Cardiac fibroblast (primary cell): ENCODE data around the gene SIGLEC11.
"Not testable (repeated sequence)": the region's sequence is repeated elsewhere in the genome, so short reads cannot be mapped to it uniquely, and the experiment has no call there.

Source experiments
- DNase-seq, 2 donors: peaks; one replicate each; pipeline versions ENCODE4 v3.0.0 to v3.0.0-alpha.2; 2010; ENCODE audit warnings: low read depth in 2 of 2
- H3K4me3 ChIP-seq, 2 donors: replicated peaks in 1 of 2; 1 replicate in 1 of 2; 2 replicates in 1 of 2; pipeline ENCODE4 v1.5.1; 2011; ENCODE audit warnings: low read depth in 2 of 2, low read length in 2 of 2, mild to moderate bottlenecking in 2 of 2, moderate library complexity in 1 of 2
- TF ChIP-seq, protein P1 (sequence below): IDR thresholded peaks from one replicate; pipeline ENCODE4 v1.5.1; 2011; ENCODE audit warnings: low read depth, mild to moderate bottlenecking, low read length, inconsistent platforms

SIGLEC11 gene

DNA sequence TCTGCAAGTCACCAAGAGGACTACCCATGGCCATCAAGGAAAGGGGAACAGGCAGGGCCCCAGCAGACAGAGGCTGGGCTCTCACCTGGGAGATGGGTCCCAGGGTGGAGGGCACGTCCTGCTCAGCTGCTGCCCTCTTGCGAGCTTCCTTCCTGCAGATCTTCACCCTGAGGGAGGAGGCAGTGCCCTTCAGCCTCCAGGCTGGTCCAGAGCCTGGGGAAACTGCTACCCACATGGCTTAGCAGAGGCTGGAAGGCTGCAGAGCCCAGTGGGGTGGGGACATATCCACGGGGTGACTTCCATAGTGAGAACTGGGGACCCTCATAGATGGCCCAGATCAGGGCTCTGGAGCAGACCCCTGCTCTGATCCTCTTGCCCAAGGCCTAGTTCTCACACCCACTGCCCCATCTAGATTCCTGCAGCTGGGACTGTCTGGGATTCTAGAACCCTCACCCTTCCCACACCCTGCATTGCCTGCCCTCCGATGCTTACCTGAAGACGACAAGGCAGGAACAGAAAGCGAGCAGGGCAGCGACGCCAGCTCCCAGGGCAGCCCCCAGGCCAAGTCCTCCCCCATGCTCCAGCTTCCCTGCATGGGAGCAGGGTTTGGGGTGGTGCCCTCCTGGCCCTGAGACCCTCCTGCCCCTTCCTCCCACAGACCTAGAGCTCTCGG, 9.0 kb downstream of the SIGLEC11 start:
- no peak overlapping the region for H3K4me3 ChIP-seq
- DNase-seq: no peak
- TF ChIP-seq, protein P1, sequence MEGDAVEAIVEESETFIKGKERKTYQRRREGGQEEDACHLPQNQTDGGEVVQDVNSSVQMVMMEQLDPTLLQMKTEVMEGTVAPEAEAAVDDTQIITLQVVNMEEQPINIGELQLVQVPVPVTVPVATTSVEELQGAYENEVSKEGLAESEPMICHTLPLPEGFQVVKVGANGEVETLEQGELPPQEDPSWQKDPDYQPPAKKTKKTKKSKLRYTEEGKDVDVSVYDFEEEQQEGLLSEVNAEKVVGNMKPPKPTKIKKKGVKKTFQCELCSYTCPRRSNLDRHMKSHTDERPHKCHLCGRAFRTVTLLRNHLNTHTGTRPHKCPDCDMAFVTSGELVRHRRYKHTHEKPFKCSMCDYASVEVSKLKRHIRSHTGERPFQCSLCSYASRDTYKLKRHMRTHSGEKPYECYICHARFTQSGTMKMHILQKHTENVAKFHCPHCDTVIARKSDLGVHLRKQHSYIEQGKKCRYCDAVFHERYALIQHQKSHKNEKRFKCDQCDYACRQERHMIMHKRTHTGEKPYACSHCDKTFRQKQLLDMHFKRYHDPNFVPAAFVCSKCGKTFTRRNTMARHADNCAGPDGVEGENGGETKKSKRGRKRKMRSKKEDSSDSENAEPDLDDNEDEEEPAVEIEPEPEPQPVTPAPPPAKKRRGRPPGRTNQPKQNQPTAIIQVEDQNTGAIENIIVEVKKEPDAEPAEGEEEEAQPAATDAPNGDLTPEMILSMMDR: no peak

DNA sequence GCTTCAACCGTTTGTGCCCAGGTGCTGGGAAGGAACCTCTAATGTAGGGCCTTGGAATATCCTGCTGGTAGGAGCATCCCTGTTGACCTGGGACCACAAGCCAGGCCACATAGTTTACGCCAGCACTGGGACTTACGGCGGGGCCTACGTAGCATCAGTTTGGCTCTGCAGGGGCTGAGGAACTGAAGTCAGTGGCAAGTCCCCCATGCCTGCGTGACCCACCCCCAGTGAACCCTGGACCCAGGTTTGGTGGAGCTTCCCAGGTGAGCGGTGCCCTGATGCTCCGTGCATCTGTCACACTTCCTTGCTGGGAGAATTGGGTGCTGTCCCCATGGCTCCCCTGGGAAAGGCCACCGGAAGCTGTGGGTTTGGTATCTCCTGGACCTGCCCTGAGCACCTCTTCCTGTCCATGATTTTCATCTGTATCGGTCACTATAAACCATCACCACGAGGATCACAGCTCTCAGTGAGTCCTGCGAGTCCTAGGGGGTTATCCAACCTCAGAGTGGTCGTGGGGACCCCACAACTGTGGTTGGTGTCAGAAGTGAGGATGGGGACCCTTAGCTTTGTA, 9.9 kb downstream of the SIGLEC11 start:
- no peak for DNase-seq
- TF ChIP-seq, protein P1: no peak

DNA sequence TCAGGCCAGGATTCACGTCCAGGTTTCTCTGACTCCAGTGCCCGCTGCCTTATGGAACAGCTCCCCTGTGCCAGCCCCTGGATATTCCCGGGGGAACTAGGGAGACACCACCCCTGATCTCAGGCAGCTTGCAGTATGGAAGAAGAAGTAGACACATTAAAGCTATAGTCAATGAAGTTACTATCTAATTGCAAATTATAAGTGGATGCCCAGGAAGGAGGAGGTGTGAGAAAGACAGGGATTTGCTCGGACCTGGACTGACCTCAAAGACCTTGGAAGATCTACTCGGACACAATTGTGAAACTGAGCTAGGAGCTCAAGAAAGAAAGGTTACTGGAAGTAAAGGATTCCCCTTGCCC, 10.4 kb downstream of the SIGLEC11 start:
- TF ChIP-seq, protein P1: no peak
- DNase-seq: no peak
- no peak overlapping the region for H3K4me3 ChIP-seq

More for the DNA sequence above, 9.9 kb downstream of the SIGLEC11 start:
- H3K4me3 ChIP-seq: no peak overlapping the region

DNA sequence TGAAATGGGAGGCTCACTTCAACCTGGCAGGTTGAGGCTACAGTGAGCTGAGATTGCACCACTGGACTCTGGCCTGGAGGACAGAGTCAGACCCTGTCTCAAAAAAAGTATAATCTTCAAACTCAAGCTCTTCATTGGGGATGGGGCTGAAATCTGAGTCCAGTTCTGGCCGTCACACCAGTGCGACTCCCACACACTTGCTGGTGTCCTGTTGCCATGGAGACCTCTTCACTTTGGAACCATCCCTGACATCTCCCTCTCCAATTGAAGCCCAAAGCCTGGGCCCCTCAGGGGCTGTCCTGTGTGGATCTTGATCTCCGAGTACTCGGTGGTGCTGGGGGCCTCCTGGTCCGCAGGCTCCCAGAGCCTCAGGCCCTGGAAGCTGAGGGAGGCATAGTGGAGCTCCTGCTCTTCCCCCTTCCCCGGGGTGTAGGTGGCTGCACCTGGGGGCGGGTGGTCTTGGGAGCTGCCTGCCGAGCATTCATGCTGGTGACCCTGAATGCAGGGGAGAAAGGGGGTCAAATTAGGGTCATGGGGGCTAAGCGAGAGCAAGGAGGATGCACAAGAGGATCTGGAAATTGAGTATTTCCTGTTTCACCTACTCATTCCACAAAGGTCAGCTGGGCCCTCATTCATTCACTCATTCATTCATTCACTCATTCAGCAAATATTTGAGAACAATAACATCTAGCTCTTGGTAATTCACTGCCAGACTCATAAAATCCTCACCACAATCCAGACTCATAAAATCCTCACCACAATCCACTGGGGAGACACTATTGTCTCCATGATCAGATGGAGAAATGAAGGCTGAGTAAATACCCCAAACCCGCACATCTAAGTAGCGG, 11.0 kb downstream of the SIGLEC11 start:
- TF ChIP-seq, protein P1: no peak
- H3K4me3 ChIP-seq: no peak overlapping the region
- DNase-seq: no peak

DNA sequence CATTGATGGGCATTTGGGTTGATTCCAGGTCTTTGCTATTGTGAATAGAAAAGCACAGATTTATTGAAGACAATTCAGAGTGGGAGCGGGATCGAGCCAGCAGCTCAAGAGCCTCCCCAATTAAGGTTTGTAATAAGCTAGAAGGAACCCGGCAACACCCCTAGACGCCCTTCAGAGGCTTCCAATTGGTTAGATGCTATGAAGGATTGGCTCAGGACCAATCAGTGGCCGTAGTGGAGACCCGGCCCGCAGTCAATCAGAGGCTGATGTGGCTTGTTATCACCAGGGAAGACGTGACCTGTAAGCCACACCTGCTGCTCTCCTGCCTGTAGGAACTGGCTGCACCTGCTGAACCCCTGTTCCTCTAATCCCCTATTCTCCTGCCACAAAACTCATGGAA, 14.6 kb downstream of the SIGLEC11 start:
- TF ChIP-seq, protein P1: no peak

DNA sequence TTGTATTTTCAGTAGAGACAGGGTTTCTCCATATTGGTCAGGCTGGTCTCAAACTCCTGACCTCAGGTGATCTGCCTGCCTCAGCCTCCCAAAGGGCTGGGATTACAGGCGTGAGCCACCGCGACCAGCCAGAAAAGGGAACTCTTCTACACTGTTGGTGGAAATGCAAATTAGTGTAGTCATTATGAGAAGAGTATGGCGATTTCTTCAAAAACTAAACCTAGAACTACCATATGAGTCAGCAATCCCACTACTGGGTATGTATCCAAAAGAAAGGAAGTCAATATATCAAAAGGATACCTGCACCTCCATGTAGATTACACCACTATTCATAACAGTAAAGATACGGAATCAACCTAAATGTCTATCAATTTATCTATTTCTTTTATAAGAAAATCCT, 16.4 kb downstream of the SIGLEC11 start:
- not testable (repeated sequence) for H3K4me3 ChIP-seq, DNase-seq

More for the DNA sequence above, 14.6 kb downstream of the SIGLEC11 start:
- no peak overlapping the region for H3K4me3 ChIP-seq
- DNase-seq: no peak

DNA sequence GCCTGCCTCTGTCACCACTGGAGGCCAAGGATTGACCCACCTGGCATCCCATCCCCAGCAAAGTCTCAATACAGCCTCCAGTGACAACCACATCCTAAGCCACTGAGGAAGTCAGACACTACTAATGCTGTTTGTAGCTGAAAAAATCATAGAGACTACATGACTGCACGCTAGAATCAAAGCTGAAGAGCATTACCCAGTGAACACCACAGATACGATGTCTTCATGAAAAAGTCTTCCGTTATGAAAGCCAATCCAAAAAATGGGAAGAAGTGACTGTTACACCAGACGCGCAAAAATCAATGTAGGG, 20.5 kb downstream of the SIGLEC11 start:
- H3K4me3 ChIP-seq: no peak overlapping the region
- TF ChIP-seq, protein P1: no peak
- no peak for DNase-seq
